Measurements from ENCODE around the gene THEM4. TPM values are rescaled to one million over a fixed set of nuclear protein-coding genes. Genes with fewer than 3 reads are reported as not detected.

THEM4 gene
- total RNA-seq (2021) = 24.1 and 41.4 TPM in 2 replicates
- percentile 87 among the genes with signal in this experiment for Bru-seq, nascent RNA
- BruChase-seq, experiment 1, labeled RNA remaining after a 2-hour chase = percentile 88 among the genes with signal in this experiment
- percentile 81 among the genes with signal in this experiment for BruChase-seq, experiment 2, labeled RNA remaining after a 6-hour chase
- long read RNA-seq, transcript THEM4-202 (7 exons, 1,832 nt) = major isoform, 20 of 59 reads
- long read RNA-seq, transcript THEM4-201 (6 exons, 2,377 nt) = minor isoform, 11 of 59 reads
- long read RNA-seq, partial matches to known transcripts = 9 of 59 reads
- long read RNA-seq, other reads (novel, unspliced or antisense) = 15 of 59 reads

GRCh38 chr1:151909167-151910149 lies at the start of gene THEM4:
Gene THEM4, minus strand, starts transcription at chr1:151909511. Its CDS starts 53 bp downstream, at chr1:151909458.
- Histone ChIP-seq H3K4me2 (peak within 1 kb of the TSS; percentile 96), H3K36me3 (ENCODE audit: low read depth) (peaks cover 17% of the 10 kb centered on the region), H4K20me1 (ENCODE audit: insufficient read depth) (no peaks in the 10 kb centered on the region), H3K27ac (peak within 1 kb of the TSS; percentile 84), H3K9me3 (ENCODE audit: insufficient read depth, low read depth) (peaks cover 9% of the 10 kb centered on the region), H3F3A (ENCODE audit: insufficient read depth, low read depth) (peaks cover 19% of the 10 kb centered on the region; the same call in 1 of the 2 replicates), H3K79me2 (ENCODE audit: low read depth) (peaks cover 41% of the 10 kb centered on the region), H3K4me3 (peak within 1 kb of the TSS; percentile 78), H3K27me3 (ENCODE audit: insufficient read depth, low read depth) (no peaks in the 10 kb centered on the region), H2AFZ (peak within 1 kb of the TSS; percentile 96), H3K4me1 (replicated peaks; ENCODE audit: insufficient read depth) (peaks cover 30% of the 10 kb centered on the region), H3K9me2 (ENCODE audit: insufficient read depth) (no peaks in the 10 kb centered on the region)
- peak; percentile 87 to 98 for DNase-seq
- POLR2A ChIA-PET (ENCODE audit: unreplicated experiment) = interaction anchor here (0.5 to 1.0 kb wide), 7 partner anchors 11 to 465 kb away, joined by 3 to 6 read pairs (median 4); no protein-coding TSS in a partner anchor
- CTCF ChIA-PET = interaction anchor here (0.6 to 1.6 kb wide), 5 partner anchors 11 to 58 kb away, joined by 3 to 8 read pairs (median 3); no protein-coding TSS in a partner anchor
- intact Hi-C loops (cut with micrococcal nuclease; ENCODE audit: unreplicated experiment) = loop anchor here (1.0 to 5.0 kb wide), 6 partner anchors 35 to 138 kb away; partner anchors contain the start of gene C2CD4D
- BruUV-seq (replicated peaks) = no TSS peak
- TF ChIP-seq, protein P1, sequence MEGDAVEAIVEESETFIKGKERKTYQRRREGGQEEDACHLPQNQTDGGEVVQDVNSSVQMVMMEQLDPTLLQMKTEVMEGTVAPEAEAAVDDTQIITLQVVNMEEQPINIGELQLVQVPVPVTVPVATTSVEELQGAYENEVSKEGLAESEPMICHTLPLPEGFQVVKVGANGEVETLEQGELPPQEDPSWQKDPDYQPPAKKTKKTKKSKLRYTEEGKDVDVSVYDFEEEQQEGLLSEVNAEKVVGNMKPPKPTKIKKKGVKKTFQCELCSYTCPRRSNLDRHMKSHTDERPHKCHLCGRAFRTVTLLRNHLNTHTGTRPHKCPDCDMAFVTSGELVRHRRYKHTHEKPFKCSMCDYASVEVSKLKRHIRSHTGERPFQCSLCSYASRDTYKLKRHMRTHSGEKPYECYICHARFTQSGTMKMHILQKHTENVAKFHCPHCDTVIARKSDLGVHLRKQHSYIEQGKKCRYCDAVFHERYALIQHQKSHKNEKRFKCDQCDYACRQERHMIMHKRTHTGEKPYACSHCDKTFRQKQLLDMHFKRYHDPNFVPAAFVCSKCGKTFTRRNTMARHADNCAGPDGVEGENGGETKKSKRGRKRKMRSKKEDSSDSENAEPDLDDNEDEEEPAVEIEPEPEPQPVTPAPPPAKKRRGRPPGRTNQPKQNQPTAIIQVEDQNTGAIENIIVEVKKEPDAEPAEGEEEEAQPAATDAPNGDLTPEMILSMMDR (conservative IDR thresholded peaks at IDR 0.05) = no peak
- no peak for TF ChIP-seq EZH2 (IDR thresholded peaks at IDR 0.05; ENCODE audit: low read depth)

GRCh38 chr1:151958959-151959358 lies 49.6 kb upstream of the THEM4 start:
- ChIA-PET CTCF (no interaction called here), POLR2A (ENCODE audit: unreplicated experiment) (no interaction called here)
- Histone ChIP-seq H3K79me2 (ENCODE audit: low read depth) (no peaks in the 10 kb centered on the region), H3K9me3 (ENCODE audit: insufficient read depth, low read depth) (no peaks in the 10 kb centered on the region), H3K27ac (no peak overlapping the region), H3F3A (ENCODE audit: insufficient read depth, low read depth) (no peaks in the 10 kb centered on the region), H4K20me1 (ENCODE audit: insufficient read depth) (no peaks in the 10 kb centered on the region), H2AFZ (no peak overlapping the region), H3K4me1 (replicated peaks; ENCODE audit: insufficient read depth) (no peaks in the 10 kb centered on the region), H3K9me2 (ENCODE audit: insufficient read depth) (no peaks in the 10 kb centered on the region), H3K4me3 (no peak overlapping the region), H3K27me3 (ENCODE audit: insufficient read depth, low read depth) (no peaks in the 10 kb centered on the region), H3K4me2 (no peak overlapping the region), H3K36me3 (ENCODE audit: low read depth) (no peaks in the 10 kb centered on the region)
- TF ChIP-seq, protein P1 (conservative IDR thresholded peaks at IDR 0.05) = no peak
- TF ChIP-seq EZH2 (IDR thresholded peaks at IDR 0.05; ENCODE audit: low read depth) = no peak
- no peak for DNase-seq
- no TSS peak for BruUV-seq (replicated peaks)
- intact Hi-C loops (cut with micrococcal nuclease; ENCODE audit: unreplicated experiment) = no loop called here

DNA sequence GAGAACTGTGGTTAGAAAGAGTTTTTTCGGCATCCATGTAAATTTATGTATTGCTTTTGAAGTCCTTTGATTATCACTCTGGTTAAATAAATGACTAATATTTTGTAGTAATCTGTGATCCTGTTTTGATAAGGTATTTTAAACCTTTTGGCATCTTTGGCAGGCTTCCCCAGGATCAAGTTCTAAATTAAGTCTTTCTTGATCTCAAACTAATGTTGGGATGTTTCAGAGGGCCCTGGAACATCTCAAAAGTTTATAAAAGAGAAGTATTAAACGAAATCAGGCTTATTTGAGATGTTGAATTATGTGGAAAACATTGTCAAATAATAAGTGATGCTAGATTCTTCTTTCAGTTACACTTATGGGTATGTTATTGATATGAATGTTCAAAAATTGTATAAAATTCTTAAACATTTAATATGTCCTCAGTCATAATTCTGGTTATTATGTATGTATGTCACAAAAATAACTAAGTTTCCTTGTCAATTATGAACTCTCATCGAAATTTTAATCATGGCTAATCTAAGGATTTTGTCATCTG lies 47.7 kb upstream of the THEM4 start:
- CTCF ChIA-PET = no interaction called here
- intact Hi-C loops (cut with micrococcal nuclease; ENCODE audit: unreplicated experiment) = no loop called here
- no TSS peak for BruUV-seq (replicated peaks)
- no peaks in the 10 kb centered on the region for H3F3A ChIP-seq (ENCODE audit: insufficient read depth, low read depth)
- H3K36me3 ChIP-seq (ENCODE audit: low read depth) = no peaks in the 10 kb centered on the region
- no peaks in the 10 kb centered on the region for H3K79me2 ChIP-seq (ENCODE audit: low read depth)
- H2AFZ ChIP-seq = no peak overlapping the region; the same call in 1 of the 2 replicates
- H3K9me2 ChIP-seq (ENCODE audit: insufficient read depth) = no peaks in the 10 kb centered on the region
- no peaks in the 10 kb centered on the region for H3K4me1 ChIP-seq (replicated peaks; ENCODE audit: insufficient read depth)
- H3K4me3 ChIP-seq = no peak overlapping the region
- no peak for DNase-seq
- H3K27ac ChIP-seq = no peak overlapping the region
- H3K4me2 ChIP-seq = no peak overlapping the region
- no peaks in the 10 kb centered on the region for H3K9me3 ChIP-seq (ENCODE audit: insufficient read depth, low read depth)
- no peaks in the 10 kb centered on the region for H4K20me1 ChIP-seq (ENCODE audit: insufficient read depth)
- POLR2A ChIA-PET (ENCODE audit: unreplicated experiment) = no interaction called here
- no peak for TF ChIP-seq EZH2 (IDR thresholded peaks at IDR 0.05; ENCODE audit: low read depth)
- TF ChIP-seq, protein P1 (conservative IDR thresholded peaks at IDR 0.05) = no peak
- no peaks in the 10 kb centered on the region for H3K27me3 ChIP-seq (ENCODE audit: insufficient read depth, low read depth)
